Spleen (tissue), 7 donors: Measurements from ENCODE around the gene STAT1.

Experiments
- POLR2A ChIP-seq, 3 donors: fragments of 450-650 bp; IDR thresholded peaks; one replicate each; pipeline ENCODE4 v1.5.1; 2017; ENCODE audit warnings: antibody characterized with exemption in 3 of 3, mild to moderate bottlenecking in 1 of 3
- TF ChIP-seq, protein P1 (sequence below), 11 experiments: fragments of 200-600 bp in 7 of 11; fragments of 450-650 bp in 4 of 11; sonication (generic) in 4 of 11; IDR thresholded peaks in 8 of 11; conservative IDR thresholded peaks in 3 of 11; 1 replicate in 7 of 11; 2 replicates in 4 of 11; pipeline versions ENCODE4 v1.4.0 to v1.8.0; 2016 to 2021; ENCODE audit warnings: antibody characterized with exemption in 11 of 11, inconsistent platforms in 4 of 11, mild to moderate bottlenecking in 1 of 11
- donor health status: DM: no; HTN: no; CAD: no; lungs with moderate emphysema.
- donor health status: DM: no; HTN: no; CAD: no.
- donor health status: DM: no; HTN: no; CAD: no.

DNA sequence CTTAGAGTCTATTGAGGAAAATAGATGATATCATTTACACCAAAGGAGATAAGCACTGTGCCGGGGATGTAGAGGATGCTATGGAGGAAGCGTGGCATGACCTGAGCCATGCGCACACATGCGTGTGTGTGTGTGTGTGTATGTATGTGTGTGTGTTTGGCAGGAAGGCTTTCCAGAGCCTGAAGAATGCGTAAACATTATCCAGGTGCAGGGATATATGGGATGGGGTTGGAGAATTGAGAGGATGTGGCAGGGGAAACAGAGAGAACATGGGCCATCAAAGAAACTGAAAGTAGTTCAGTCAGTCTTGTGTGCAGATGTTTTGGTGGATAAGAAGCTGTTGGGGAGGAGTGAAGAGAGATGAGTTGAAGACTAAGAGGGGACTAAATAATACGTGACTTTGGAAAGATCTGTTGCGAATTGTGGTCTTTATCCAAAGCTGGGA, 9.3 kb upstream of the STAT1 start:
- TF ChIP-seq, protein P1, sequence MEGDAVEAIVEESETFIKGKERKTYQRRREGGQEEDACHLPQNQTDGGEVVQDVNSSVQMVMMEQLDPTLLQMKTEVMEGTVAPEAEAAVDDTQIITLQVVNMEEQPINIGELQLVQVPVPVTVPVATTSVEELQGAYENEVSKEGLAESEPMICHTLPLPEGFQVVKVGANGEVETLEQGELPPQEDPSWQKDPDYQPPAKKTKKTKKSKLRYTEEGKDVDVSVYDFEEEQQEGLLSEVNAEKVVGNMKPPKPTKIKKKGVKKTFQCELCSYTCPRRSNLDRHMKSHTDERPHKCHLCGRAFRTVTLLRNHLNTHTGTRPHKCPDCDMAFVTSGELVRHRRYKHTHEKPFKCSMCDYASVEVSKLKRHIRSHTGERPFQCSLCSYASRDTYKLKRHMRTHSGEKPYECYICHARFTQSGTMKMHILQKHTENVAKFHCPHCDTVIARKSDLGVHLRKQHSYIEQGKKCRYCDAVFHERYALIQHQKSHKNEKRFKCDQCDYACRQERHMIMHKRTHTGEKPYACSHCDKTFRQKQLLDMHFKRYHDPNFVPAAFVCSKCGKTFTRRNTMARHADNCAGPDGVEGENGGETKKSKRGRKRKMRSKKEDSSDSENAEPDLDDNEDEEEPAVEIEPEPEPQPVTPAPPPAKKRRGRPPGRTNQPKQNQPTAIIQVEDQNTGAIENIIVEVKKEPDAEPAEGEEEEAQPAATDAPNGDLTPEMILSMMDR (IDR thresholded peaks at IDR 0.05 in 8 of 11, conservative IDR thresholded peaks at IDR 0.05 in 3 of 11): no peak
- TF ChIP-seq POLR2A (IDR thresholded peaks at IDR 0.05): no peak
